Measurements from ENCODE around the gene KIAA0232.
A peak's percentile ranks its signal among the peaks of the same experiment; 100 is the strongest.

Gene KIAA0232

DNA sequence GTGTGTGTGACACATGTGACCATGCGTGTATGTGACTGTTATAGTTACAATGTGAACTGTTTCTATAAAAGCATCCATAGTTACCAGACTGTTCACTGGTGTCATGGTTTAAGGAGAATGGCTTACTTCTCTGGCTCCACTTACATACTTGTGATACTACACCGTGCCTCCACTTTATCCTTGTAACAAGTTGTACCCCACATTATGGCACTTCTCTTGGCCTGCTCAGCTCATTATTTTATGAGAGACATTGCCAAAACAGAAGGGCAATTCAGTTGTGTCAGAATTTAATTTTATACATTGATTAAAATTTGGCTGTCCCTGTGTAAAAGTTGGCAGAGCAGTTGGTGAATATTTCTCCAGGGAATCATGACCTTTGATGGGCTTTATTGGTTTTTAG lies 64.7 kb downstream of the KIAA0232 start:
- no peak for DNase-seq (ENCODE audit: extremely low read depth in 1 of 2, low read depth in 1 of 2)

DNA sequence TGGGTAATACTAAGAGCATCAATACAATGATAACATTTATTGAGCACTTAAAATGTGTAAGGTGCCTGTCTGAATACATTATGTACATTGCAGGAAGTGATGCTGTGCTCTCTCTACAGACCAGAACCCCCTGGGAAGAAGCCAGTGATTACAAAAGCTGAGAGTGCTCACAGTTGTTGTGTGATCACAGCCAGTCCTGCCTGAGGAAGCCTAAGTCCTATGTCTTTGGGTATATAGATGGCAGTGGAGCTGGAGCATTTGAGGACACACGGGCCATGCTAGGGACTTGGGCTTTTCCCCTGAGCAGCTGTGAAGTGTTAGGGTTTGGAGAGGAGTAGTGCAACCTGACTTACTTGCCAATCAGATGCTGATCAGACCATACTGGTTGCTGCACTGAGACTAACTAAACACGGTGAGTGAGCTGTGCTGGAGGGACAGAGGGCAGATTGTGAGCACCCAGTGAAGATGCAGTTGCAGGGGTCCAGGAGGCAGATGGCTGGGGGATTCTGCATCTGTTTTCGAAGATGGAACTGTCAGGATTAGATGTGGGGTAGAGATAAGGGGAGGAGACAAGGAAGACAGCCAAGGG lies 66.3 kb downstream of the KIAA0232 start:
- no peak for DNase-seq (ENCODE audit: extremely low read depth in 1 of 2, low read depth in 1 of 2)

DNA sequence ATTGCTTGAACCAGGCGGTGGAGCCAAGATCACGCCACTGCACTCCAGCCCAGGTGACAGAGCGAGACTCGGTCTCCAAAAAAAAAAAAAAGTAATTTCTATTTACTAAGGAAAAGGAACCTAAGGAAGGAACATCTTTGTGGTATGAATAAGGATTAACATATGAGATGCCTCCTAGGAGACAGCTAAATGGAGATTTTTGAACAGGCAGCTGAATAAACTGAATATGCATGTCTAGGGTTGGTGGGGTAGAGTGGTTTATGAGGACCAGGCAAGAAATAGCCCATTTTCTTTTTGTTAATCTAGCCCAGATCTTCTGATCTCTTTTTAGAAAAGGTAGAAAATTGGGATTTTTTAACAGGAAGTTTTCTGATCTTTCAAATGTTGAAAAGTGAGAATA lies 67.2 kb downstream of the KIAA0232 start:
- DNase-seq (ENCODE audit: extremely low read depth in 1 of 2, low read depth in 1 of 2): no peak

DNA sequence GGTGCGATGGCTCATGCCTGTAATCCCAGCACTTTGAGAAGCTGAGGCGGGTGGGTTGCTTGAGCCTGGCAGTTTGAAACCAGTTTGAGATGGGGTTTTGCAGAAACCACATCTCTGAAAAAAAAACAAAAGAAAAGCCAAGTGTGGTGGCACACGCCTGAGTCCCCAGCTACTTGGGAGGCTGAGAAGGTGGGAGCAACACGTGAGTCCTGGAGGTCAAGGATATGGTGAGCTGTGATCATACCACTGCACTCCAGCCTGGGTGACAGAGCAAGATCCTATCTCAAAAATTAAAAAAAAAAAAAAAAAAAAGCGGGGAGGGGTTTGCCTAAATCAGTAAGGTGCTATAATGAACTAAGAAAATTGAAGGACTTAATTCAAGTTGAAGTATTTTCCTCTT lies 68.9 kb downstream of the KIAA0232 start:
- DNase-seq (ENCODE audit: extremely low read depth in 1 of 2, low read depth in 1 of 2): no peak

DNA sequence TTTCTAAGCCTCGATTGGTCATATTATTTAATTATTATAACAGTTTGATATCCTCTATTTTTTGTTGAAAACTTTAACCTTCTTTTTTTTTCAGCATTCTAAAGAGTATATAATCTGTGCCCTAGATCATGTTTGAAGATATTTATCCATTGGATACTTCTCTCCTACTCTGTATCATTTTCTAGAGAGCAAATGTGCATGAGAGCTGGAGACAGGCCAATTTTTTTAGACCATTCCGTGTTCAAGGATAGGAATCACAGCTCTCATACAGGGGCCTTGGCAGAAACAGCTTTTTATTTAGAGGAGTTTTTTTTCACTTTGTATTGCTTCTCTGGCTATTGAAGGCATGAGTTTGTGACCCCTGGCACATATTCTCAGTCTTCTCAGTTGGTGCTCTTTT lies 69.4 kb downstream of the KIAA0232 start:
- no peak for DNase-seq (ENCODE audit: extremely low read depth in 1 of 2, low read depth in 1 of 2)

DNA sequence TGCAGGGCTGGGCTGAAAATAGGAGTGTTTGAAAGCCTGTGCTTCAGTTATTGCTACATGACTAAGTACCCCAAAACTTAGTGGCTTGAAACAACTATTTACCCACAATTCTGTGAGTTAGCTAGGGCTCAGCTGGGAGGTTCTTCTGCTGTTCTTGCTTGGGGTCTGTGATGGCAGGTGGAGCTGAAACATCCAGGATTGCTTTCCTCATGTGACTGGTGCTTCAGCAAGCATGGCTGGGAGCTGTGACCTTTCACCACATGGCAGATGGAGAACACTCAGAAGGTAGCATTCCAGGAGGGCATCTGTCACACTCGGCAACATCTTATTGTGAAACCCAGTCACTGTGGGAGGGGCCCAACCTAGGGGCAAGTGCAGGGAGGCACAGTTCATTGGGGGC lies 70.1 kb downstream of the KIAA0232 start:
- DNase-seq (ENCODE audit: extremely low read depth in 1 of 2, low read depth in 1 of 2): no peak

DNA sequence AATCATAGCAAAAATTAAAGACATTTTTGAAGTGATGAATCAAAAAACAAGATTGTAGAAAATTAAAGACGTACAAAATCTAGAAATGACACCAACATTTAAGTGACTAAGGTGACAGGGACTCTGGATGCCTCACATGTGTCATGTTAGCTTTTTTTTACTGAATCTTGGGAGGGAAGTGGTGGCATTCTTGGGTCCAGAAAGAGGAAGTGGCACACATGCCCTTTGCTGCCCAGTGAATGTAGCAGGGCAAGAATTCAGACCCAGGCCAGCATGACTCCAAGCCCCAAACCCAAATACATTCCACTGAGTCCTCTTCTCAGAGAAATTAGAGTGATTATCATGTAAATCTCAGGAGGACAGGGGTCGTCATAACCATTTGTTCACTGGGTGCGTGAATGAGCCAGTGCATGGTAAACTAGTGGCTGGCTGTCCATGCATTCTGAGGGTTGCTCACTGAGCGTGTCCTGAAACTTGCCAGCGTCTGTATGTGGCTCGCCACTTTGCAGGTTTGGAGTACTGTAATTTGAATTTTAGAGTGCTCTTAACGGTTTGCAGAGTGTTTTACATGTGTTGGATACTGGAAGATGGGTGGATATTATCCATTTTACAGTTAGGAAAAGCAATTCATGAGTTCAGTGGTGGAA lies 71.7 kb downstream of the KIAA0232 start:
- DNase-seq (ENCODE audit: extremely low read depth in 1 of 2, low read depth in 1 of 2): no peak

DNA sequence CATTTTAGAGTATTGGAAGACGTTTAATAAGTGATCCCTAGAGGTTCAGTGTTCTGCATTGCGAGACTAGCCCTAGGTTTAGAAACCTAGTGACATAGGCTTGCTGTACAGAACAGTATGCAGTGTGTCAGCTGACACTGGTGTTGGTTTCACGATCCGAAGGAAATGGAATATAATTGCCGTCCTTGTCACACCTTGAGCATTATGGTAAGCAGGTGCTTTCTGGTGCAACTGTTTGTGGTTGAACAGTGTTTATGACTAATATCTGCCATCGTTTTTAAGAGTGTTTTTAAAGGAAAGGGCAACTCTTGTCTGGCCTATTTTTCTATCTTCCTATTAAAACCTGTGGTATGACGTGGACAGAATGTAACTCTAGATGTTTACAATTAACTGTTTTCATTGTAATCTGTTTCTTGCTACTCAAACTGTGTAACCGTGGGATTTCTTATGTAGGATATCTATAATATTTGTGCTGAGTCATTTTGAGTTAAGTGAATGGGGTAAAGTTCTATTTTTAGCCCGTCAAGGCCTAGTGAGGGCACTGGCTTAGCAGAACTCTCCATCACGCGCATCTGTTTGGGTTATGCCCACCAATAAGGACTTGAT lies 73.3 kb downstream of the KIAA0232 start:
- peak in 1 of 2 donors; percentile 6 for DNase-seq (ENCODE audit: extremely low read depth in 1 of 2, low read depth in 1 of 2)

DNA sequence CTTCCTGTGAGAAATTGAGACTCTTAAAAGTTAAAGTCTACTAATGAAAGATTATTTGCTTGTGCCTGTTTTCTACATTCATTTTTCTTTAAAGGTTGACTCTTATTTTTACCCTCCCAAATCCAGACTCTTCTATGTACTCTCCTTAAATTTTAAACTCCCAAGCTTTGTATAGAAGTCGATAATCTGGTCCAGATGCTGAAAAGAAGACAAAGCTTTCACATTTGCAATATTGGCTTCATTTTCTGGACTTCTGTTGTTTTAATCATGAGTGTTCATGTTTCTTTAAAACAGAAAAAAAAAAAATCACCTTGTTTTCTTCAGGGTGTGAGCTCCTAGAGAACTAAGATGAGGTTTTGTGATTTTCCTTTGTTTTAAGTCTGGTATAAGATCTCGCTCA lies 73.9 kb downstream of the KIAA0232 start:
- DNase-seq (ENCODE audit: extremely low read depth in 1 of 2, low read depth in 1 of 2): no peak

DNA sequence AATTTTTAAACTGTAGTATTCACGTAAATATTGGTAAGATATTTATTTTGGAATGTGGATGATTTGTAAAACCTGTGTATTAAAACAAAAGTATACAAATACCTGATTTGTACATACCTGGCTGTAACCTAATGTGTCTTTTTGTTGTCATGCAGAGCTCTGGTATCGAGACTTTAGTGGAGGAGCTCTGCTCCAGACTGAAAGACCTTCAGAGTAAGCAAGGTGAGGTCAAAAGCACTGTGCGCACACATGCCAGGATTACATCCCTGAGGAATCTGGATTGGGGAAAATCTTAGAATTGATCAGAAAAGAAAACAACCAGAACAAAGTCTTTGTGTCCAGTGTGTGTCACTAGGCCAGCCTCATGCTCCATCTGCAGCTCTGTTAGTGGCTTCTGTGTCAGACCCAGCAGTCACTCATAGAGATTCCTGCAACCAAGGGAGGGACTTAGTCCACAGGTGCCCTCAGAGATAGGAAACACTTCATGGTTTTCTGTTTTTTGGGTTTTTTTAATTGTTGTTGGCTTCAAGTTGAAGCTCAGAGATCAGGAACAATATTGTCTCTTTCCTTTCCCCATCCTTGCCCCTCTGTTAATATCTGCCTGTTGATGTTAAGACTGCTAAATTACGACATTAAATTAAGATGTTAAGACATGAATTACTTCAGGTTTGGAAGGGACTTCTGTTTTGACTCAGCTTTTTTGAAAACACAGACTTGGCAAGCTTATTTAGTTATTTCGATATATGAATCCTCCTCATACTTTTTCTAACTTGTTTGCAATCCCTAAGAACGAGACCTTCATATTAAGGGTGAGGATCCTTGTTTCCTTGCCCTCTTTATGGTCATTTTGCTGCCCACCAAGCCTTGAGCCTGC lies 74.7 kb downstream of the KIAA0232 start:
- no peak for DNase-seq (ENCODE audit: extremely low read depth in 1 of 2, low read depth in 1 of 2)

DNA sequence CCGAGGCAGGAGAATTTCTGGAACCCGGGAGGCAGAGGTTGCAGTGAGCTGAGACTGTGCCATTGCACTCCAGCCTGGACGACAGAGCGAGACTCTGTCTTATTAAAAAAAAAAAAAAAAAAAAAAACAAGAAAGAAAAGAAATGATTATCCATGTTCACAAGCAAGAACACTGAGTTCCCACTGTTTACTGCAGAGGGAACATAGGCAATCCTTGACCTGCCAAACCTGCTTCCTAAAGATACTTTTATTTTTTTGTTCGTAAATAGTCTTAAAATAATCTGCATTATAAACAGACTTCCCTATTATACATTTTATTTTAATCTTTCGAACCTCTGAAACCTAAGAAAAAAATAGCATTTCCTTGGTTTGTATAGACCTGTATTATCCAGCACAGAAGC lies 76.5 kb downstream of the KIAA0232 start:
- no peak for DNase-seq (ENCODE audit: extremely low read depth in 1 of 2, low read depth in 1 of 2)

DNA sequence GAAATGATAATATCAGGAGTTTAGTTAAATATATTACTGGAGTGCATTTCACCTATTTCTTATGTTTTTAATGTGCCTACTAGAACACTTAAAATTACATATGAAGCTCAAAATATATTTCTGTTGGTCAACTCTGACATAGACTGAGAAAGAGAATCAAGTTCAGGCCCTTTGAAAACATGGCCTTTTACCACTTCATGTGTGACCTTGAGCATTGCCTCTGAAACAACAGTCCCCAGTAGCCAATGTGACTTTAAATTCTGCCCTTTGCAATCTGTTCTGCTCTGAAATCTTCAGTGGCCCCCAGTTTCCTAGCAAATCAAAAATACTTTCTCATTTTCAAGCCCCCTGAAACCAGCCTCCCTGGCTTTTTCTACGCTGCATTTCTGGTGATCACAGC lies 77.0 kb downstream of the KIAA0232 start:
- DNase-seq (ENCODE audit: extremely low read depth in 1 of 2, low read depth in 1 of 2): no peak

DNA sequence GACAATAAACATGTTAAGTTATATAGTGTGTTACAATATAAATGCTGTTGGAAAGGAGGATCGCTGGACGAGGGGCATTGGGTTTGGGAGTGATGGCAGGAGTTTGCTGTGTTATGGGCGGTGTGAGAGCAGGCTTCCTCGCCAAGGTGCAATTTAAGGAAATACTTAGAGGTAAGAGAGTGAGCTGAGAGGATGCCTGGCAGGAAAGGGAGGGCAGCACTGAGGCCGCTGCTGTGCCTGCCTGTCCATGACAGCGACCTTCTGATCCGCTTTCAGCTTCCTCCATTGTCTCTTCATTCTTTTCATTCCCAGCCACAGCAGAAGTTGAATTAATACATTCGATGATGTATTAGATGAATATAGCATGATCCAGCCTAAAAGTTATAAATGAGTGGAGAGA lies 85.9 kb downstream of the KIAA0232 start:
- no peak for DNase-seq (ENCODE audit: extremely low read depth in 1 of 2, low read depth in 1 of 2)

DNA sequence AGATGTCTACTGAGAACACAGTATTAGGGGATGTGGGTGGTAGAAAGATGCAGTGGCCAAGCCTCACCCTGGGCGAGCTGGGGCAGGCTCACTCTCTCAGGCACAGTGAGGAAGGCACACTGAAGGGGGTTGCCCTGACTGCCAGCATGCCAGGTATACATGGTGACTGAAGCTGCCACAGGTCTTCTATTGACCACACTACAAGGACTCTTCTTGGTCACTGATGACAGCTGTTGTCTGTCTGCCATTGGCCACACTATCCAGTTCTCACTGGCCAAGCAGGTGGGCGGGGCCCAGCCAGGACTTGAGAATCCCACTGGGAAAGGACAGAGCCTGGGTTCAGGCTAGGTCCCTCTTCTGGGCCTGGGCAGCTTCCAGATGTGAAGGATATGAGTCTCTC lies 87.4 kb downstream of the KIAA0232 start:
- DNase-seq (ENCODE audit: extremely low read depth in 1 of 2, low read depth in 1 of 2): no peak

DNA sequence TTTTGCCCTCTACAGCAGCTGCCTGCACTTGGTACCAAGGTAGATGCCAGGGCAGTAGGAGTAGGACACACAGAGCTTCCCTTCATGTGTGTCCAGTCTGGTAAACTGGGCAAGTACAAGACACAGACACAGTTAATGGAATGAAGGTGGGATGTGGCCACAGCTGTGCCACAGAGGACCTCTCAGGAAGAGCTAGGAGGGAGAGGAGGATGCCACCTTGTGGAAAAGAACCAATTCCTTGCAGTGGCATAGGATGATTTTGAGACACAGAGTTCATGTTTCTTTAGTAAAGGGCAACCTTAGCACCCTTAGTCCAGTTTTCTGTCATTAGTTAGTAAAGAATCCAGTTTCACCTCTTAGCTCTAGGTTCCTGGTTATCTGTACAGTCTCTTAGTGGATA lies 90.8 kb downstream of the KIAA0232 start:
- no peak for DNase-seq (ENCODE audit: extremely low read depth in 1 of 2, low read depth in 1 of 2)

DNA sequence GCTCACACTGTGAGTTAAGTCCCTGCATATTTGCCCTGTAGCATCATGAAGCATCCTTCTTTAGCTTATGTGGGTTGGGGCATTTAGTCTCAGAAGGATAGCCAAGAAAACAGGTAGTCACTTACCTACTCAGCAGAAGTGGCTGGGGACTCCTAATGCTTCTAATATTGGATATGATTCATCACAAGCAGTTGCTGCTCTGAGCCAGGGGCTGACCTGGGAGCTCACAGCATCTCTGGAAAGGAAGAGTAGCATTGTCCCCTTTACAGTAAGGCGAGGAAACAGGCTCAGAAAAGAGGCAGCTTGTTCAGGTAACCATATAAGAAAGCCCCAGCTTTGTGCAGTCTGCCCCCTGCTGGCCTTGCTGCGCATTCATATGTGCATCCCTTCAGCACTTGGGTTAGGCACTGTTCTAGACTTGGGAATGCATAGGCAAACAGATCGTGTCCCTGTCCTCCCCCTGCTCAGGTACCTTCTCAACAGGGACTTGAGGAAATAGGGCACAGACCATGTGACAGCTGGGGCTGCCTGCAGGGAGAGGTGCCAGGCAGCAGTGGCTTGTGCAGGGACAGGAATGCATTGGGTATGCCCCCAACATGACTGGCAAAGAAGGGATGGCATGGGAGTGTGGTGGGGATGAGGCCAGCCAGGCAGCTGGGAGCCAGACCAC lies 91.4 kb downstream of the KIAA0232 start:
- peak; percentile 61 to 78 for DNase-seq (ENCODE audit: extremely low read depth in 1 of 2, low read depth in 1 of 2)

DNA sequence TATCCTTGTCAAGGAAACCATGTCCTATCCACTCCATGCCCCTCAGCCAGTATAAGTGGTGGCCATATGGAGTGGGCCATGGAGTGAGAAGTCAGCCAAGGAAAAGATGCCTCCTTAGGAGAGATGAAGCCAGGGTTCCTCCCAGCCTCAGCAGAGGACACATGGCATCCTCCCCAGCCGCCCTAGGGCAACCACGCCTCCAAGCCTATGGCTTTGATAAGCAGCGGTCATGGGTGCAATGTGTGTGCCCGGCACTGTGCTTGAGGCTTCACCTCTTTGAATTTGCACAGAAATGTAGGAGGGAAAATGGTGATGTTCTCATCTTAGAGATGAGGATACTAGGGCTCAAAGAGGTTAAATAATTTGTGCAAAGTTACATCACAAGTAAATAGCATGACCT lies 92.5 kb downstream of the KIAA0232 start:
- no peak for DNase-seq (ENCODE audit: extremely low read depth in 1 of 2, low read depth in 1 of 2)

DNA sequence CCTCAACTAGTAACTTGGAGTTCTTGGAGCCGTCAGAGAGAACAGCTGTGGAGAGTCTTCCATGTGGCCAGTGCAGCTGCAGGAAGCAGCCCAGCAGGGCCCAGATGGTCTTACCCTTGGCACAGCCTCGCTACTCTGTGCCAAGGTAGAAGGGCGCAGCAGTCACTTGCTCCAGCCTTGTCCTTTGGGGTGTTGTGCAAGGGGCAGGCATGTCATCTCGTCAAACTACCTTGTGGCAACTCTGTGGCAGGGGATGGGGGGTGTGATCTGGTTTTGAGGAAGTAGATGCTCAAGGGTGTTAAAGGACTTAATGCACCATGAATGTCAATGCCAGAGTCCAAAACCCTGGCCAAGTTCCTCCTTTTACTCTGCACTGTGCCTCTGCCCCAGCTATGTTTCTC lies 92.9 kb downstream of the KIAA0232 start:
- no peak for DNase-seq (ENCODE audit: extremely low read depth in 1 of 2, low read depth in 1 of 2)

DNA sequence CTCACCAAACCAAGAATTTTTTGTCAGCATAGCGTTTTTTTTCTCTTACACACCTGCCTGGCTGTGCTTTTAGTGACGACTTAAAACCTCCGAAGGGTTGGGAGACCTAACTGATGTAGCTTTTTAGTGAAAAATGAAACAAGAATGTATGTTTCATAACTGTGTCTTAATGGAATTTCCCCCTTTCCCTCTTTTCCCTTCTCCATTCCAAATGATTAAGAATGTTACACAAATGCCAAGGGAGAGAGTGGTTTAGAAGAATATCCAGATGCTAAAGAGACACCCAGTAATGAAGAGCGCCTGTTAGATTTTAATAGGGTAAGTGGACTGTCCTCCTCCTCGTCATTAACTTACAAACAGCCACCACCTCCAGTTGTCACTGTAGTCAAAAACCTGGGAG lies 93.9 kb downstream of the KIAA0232 start:
- no peak for DNase-seq (ENCODE audit: extremely low read depth in 1 of 2, low read depth in 1 of 2)

DNA sequence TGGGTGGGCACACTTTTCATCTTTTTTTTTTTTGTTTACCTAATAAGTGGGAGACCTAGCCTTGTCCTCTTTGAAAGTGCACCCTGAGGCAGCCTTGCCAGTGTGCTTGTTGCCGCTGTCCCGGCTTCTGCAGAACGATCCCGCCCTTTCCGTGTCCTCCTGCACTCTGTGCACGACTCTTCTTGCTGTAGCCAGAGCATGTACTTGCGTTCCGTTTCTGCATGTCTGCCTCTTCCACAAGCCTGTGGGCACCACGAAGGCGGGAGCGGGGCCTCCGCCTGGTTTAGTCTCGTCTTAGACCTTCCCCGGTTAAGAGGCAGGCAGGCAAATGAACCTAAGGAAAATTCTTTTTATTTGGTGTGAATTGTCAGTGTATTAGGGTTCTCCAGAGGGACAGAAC lies 94.5 kb downstream of the KIAA0232 start:
- no peak for DNase-seq (ENCODE audit: extremely low read depth in 1 of 2, low read depth in 1 of 2)

DNA sequence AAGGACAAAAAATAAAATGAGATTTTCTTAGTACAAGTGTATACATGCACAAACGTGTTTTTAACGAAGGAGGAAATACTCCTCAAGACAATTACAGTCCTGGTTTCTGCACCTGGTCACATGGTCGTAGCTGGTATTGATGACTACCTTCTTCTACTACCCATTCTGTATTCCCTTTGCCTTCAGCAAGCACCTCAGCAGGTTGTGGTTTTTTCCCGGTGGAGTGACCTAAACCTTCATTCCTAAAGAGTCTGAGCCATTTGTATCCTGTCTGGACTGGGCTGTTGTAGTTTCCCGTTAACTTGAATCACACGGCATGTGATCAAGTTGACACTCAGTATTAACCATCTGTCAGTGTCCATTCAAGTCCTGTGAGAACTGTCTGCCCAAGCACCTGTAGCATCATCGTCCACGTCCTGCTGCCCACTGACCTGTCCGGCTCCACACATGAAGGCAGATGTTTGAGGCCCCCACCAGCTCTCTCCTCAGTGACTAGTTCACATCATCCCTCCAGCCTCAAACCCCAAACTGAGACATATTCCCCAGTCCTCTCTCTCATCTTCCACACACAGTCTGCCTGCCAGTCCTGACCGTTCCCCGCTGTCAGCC lies 96.0 kb downstream of the KIAA0232 start:
- no peak for DNase-seq (ENCODE audit: extremely low read depth in 1 of 2, low read depth in 1 of 2)

Measured in activated CD8-positive, alpha-beta memory T cell treated with anti-CD3 and anti-CD28 coated beads for 1 hour (primary cell).